ENCODE measurements around the gene PLCB1. TPM values are rescaled to one million over a fixed set of nuclear protein-coding genes. Genes with fewer than 3 reads are reported as not detected.

The PLCB1 gene
- polyA plus RNA-seq, 1 experiment: 16.4 TPM

DNA sequence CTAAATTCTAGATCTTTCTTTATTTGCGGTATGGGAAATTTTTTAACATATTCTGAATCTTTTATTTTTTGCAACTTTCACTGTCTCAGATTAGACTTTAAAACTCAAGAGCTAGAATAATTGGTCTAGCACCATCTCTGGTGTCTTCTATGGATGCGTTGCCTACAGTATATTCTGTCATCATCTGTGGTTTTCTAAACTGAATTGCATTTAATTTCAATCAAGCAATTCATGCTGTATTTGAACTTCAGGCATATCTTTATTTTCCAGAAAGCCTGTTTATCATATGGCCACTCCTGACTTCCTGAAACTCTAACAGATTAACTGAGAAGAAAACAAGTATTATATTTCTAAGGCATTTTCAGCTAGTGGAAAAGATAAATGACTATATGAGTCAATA lies 281.6 kb downstream of the PLCB1 start:
- CTCF ChIA-PET: interaction anchor here (0.6 to 1.3 kb wide), 3 partner anchors 9 to 309 kb away, joined by 3 to 4 read pairs (median 3); no protein-coding TSS in a partner anchor
- TF ChIP-seq CTCF (IDR thresholded peaks at IDR 0.05; ENCODE audit: low read depth, low read length): no peak
- Histone ChIP-seq H3K9me3 (ENCODE audit: control insufficient read depth, insufficient read depth, low read length) (no peaks in the 10 kb centered on the region), H3K27me3 (ENCODE audit: control insufficient read depth, insufficient read depth, low read length) (no peaks in the 10 kb centered on the region), H3K4me3 (ENCODE audit: low read depth, low read length) (no peak overlapping the region), H3K27ac (ENCODE audit: low read depth, low read length) (no peak overlapping the region)
- no peak for DNase-seq (ENCODE audit: low read depth, low spot score)
- POLR2A ChIA-PET: no interaction called here

DNA sequence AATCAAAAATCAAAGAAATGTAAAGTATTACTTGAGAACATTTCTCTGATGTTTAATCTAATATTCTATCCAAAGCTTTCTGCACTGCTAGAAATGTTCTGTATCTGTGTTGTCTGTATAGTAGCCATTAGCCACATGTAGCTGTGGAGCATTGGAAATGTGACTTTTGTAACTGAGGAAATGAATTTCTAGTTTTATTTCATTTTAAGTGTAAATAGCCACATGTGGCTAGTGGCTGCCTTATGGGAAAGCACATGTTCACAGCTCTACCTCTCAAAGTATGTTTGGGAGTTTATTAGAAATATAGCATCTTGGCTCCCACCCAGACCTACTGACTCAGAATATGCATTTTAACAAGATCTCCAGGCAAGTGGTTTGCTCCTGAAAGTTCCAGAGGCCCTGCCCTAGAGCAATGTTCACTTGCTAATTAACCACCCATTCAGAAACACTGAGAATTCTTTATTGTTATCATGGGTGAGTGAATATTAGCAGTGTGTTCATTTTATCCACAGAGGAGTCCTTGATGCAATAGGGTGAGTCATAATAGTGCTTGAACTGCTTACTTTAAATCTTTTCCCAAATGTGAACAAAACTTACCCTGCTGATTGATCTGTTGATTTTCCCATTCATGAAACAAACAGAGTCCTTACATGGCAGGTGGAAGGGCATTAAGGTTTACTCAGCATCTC lies 282.7 kb downstream of the PLCB1 start:
- H3K4me3 ChIP-seq (ENCODE audit: low read depth, low read length): no peak overlapping the region
- ChIA-PET POLR2A (no interaction called here), CTCF (interaction anchor here (0.7 to 1.3 kb wide), 2 partner anchors 10 to 25 kb away, joined by 3 read pairs; no protein-coding TSS in a partner anchor)
- no peak for TF ChIP-seq CTCF (IDR thresholded peaks at IDR 0.05; ENCODE audit: low read depth, low read length)
- DNase-seq (ENCODE audit: low read depth, low spot score): no peak
- no peaks in the 10 kb centered on the region for H3K9me3 ChIP-seq (ENCODE audit: control insufficient read depth, insufficient read depth, low read length)
- no peak overlapping the region for H3K27ac ChIP-seq (ENCODE audit: low read depth, low read length)
- H3K27me3 ChIP-seq (ENCODE audit: control insufficient read depth, insufficient read depth, low read length): no peaks in the 10 kb centered on the region

- no peak for TF ChIP-seq CTCF (IDR thresholded peaks at IDR 0.05; ENCODE audit: low read depth, low read length)
- DNase-seq (ENCODE audit: low read depth, low spot score): no peak
- H3K4me3 ChIP-seq (ENCODE audit: low read depth, low read length): no peak overlapping the region
- ChIA-PET POLR2A (no interaction called here), CTCF (no interaction called here)
- no peak overlapping the region for H3K27ac ChIP-seq (ENCODE audit: low read depth, low read length)
- H3K27me3 ChIP-seq (ENCODE audit: control insufficient read depth, insufficient read depth, low read length): no peaks in the 10 kb centered on the region
- no peaks in the 10 kb centered on the region; the same call in 1 of the 2 replicates for H3K9me3 ChIP-seq (ENCODE audit: control insufficient read depth, insufficient read depth, low read length)
These were observed 289.9 kb downstream of the PLCB1 start for GRCh38 chr20:8421981-8422380.

DNA sequence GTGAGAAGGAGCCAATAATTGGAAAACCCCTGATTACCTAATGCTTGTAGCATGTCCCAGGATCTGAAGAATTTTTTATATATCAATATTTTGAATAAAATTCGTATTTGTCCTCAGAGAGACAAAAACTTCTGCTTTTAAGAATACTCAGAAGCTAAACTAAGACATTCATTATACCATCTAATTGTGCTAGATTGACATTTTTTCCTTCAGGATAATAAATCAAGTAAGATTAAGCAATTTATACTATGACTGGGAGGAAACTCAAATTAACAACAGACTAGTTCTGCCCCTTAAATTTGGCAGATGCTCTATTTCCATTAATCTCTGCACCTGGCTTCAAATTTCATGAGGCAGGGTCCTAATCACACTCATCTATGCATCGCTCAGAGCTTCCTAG lies 291.4 kb downstream of the PLCB1 start:
- no peaks in the 10 kb centered on the region; the same call in 1 of the 2 replicates for H3K9me3 ChIP-seq (ENCODE audit: control insufficient read depth, insufficient read depth, low read length)
- no peaks in the 10 kb centered on the region for H3K27me3 ChIP-seq (ENCODE audit: control insufficient read depth, insufficient read depth, low read length)
- no peak overlapping the region for H3K27ac ChIP-seq (ENCODE audit: low read depth, low read length)
- ChIA-PET POLR2A (no interaction called here), CTCF (interaction anchor here (1.0 to 2.2 kb wide), 2 partner anchors 35 to 292 kb away, joined by 3 to 8 read pairs; partner anchors contain the start of gene PLCB1)
- H3K4me3 ChIP-seq (ENCODE audit: low read depth, low read length): no peak overlapping the region
- no peak for DNase-seq (ENCODE audit: low read depth, low spot score)
- TF ChIP-seq CTCF (IDR thresholded peaks at IDR 0.05; ENCODE audit: low read depth, low read length): no peak

GRCh38 chr20:8424010-8424409 lies 291.9 kb downstream of the PLCB1 start:
- no peak for TF ChIP-seq CTCF (IDR thresholded peaks at IDR 0.05; ENCODE audit: low read depth, low read length)
- Histone ChIP-seq H3K27me3 (ENCODE audit: control insufficient read depth, insufficient read depth, low read length) (no peaks in the 10 kb centered on the region), H3K9me3 (ENCODE audit: control insufficient read depth, insufficient read depth, low read length) (no peaks in the 10 kb centered on the region; the same call in 1 of the 2 replicates), H3K4me3 (ENCODE audit: low read depth, low read length) (no peak overlapping the region), H3K27ac (ENCODE audit: low read depth, low read length) (no peak overlapping the region)
- CTCF ChIA-PET: interaction anchor here (1.0 to 2.2 kb wide), 2 partner anchors 35 to 292 kb away, joined by 3 to 8 read pairs; partner anchors contain the start of gene PLCB1
- POLR2A ChIA-PET: no interaction called here
- peak; percentile 45 for DNase-seq (ENCODE audit: low read depth, low spot score)

Data from AG04450 (cell line).